Hematopoietic multipotent progenitor cell treated with erythropoietin and hydrocortisone succinate and interleukin-3 and kit ligand, for 8 days (in vitro differentiated cells): ENCODE results near the gene KRTAP4-2.
"Not testable (repeated sequence)": the region's sequence is repeated elsewhere in the genome, so short reads cannot be mapped to it uniquely, and the experiment has no call there.

Source experiments
- DNase-seq: peaks from one replicate; pipeline ENCODE4 v3.0.0-alpha.2; 2015

KRTAP4-2 gene

DNA sequence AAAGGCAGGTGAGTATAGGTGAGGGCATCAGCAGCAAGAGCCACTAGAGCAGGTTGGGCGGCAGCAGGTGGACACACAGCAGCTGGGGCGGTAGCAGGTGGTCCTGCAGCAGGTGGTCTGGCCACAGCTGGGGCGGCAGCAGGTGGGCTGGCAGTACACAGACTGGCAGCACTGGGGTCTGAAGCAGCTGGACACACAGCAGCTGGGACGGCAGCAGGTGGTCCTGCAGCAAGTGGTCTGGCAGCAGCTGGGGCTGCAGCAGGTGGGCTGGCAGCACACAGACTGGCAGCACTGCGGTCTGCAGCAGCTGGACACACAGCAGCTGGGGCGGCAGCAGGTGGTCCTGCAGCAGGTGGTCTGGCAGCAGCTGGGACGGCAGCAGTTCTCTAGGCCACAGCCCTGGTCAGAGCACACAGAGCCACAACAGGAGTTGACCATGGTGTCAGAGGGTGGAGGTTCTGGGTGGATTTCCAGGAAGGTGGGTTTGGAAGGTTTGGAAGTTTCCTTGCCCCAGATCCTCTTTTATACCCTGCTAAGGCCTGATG is at the start of gene KRTAP4-2:
KRTAP4-2 (minus strand) TSS at position 495 of the 545 bp plus-strand sequence; CDS start at position 438, 57 bp downstream.
- no peak for DNase-seq

DNA sequence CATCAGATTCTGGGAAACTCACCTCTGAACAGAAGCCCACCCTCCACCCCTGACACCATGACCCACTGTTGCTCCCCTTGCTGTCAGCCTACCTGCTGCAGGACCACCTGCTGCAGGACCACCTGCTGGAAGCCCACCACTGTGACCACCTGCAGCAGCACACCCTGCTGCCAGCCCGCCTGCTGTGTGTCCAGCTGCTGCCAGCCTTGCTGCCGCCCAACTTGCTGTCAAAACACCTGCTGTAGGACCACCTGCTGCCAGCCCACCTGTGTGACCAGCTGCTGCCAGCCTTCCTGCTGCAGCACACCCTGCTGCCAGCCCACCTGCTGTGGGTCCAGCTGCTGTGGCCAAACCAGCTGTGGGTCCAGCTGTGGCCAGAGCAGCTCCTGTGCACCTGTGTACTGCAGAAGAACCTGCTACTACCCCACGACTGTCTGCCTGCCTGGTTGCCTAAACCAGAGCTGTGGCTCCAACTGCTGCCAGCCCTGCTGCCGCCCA is 48.6 kb upstream of the KRTAP4-2 start, which contains the start of gene KRTAP9-2:
KRTAP9-2 (plus strand) TSS at position 51 of the 498 bp plus-strand sequence; CDS start at position 58, 7 bp downstream.
- DNase-seq: not testable (repeated sequence)

DNA sequence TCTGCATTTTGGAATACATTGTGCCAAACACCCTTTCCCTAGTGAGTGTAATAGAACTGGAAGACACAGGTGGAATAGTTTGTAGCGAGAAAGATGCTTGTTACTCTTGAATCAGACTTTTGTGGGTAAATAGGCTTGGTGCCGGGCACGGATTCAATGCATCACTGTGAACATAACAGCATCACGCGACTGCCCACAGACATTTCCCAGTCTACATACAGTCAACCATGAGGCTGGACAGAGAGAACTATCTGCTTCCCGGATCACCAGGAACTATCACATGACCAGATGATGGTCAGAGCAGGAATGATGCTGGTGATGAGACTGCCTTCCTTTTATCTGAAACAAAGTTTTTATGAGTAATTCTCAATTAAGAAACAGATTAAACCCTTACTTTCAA is 48.0 kb upstream of the KRTAP4-2 start:
- DNase-seq: no peak

DNA sequence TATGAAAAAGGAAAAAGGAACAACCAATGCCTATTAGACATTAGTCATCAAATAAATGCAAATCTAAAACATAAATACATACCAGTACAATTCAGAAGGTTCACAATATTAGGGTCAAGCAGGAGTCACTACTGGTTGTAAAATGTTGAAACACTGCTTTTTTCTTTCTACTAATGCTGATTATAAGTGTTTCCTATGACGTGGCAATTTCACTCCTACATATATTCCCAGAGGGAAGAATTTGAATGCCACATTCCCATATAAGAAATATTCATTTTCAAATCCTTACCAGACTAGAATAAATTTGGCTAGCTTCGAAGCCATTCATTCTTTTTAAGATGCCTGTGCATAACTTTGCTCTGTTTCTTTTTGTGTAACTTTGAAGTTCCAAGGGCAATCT is 45.8 kb upstream of the KRTAP4-2 start:
- no peak for DNase-seq

DNA sequence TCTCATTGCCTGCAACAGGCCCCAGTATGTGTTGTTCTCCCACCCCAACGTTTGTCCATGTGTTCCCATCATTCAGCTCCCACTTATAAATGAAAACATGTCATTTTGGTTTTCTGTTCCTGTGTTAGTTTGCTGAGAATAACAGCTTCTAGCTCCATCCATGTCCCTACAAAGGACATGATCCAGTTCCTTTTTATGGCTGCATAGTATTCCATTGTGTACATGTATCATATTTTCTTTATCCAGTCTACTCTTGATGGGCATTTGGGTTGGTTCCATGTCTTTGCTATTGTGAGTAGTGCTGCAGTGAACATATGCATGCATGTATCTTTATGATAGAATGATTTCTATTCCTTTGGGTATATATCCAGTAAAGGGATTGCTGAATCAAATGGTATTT is 37.7 kb upstream of the KRTAP4-2 start:
- DNase-seq: no peak

DNA sequence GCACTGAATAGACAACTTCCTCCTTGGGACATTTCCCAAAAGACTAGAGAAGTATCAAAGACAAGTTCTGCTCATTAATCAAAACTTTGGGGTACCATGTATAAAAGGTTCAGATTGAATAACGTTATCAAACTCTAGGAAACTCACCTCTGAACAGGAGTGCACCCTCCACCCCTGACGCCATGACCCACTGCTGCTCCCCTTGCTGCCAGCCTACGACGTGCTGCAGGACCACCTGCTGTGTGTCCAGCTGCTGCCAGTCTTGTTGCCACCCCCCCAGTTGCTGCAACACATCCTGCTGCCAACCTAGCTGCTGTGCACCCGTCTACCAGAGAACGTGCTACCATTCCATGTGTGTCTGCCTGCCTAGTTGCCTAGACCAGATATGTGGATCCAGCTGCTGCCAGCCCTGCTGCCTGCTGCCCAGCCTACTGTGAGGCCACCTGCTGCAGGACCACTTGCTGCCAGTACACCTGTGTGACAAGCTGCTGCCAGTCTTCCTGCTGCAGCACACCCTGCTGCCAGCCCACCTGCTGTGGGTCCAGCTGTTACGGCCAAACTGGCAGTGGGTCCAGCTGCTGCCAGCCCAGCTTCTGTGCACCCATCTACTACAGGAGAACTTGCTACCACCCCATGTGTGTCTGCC is 34.6 kb upstream of the KRTAP4-2 start:
- DNase-seq: no peak

DNA sequence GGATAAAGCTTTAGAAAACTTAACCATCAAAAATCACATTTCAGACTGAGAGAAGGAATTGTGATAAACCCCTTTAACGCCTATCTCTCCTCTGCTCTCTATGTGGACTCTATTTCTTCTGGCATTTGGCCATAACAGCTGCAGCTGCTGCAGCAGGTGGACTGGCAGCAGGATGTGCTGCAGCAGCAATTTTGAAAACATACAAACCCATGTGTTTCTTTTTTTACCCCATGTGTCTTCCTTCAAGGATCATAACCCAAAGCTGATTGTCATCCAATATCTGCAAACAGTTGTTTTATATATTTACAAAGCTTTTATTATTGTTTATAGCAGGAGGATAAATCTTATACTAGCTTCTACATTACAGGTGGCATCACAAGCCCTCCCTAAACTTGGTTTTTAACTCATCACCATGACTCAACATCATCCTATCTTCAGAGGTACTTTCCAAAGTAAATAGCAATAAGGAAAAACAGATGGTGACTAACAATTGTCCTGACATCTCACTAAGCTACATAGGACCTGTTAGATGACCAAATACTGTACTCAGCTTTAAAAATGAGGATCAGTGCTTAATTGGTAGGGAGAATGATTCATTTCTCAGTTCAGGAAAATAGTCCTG is 33.9 kb upstream of the KRTAP4-2 start:
- no peak for DNase-seq

DNA sequence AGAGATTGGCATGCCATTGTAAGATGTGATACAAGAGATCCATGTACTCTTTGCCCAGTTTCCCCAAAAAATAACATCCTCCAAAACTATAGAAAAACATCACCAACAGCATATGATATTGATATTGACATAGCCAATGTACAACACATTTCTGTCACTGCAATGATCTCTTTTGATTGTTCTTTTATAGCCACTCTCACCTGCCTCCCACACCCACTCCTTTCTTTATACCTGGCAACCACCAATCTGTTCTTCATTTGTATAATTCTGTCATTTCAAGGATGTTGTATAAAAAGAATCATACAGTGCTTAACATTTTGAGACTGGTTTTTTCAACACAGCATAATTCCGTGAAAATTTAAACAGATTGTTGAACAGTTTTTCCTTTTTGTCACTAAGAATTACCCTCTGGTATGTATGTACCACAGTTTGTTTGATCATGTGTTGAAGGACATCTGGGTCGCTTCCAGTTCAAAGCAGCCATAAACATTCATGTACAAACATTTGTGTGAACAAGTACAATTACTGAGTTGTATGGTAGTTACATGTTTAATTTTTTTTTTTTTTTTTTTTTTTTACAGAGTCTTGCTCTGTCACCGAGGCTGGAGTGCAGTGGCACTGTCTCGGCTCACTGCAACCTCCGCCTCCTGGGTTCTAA is 21.5 kb upstream of the KRTAP4-2 start:
- DNase-seq: no peak

DNA sequence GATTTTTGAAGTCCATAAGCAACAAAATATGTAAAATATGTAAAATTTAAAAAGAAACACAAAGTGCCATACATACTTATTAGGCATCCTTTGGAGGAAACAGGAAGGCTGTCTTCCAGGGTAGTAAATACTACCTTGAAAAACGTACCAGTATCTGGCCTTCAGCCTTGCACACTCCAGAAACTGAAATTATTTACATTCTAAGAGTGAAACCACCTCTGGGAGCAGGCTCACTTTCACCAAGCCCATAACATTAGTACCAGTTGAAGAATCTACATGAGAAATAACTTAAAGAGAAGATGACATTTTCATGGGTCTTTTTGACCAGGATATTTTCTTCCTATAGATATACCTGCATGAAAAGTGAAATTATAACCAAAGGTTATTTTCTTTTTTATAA is 18.0 kb upstream of the KRTAP4-2 start:
- no peak for DNase-seq

DNA sequence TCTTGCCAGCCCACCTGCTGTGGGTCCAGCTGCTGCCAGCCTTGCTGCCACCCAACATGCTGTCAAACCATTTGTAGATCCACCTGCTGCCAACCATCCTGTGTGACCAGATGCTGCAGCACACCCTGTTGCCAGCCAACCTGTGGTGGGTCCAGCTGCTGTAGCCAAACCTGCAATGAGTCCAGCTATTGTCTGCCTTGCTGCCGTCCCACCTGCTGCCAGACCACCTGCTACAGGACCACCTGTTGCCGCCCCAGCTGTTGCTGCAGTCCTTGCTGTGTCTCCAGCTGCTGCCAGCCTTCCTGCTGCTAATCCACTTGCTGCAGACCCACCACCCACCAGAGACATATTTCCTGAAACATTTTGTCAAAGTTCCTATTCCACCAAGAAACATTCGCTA is 12.3 kb upstream of the KRTAP4-2 start:
- no peak for DNase-seq

DNA sequence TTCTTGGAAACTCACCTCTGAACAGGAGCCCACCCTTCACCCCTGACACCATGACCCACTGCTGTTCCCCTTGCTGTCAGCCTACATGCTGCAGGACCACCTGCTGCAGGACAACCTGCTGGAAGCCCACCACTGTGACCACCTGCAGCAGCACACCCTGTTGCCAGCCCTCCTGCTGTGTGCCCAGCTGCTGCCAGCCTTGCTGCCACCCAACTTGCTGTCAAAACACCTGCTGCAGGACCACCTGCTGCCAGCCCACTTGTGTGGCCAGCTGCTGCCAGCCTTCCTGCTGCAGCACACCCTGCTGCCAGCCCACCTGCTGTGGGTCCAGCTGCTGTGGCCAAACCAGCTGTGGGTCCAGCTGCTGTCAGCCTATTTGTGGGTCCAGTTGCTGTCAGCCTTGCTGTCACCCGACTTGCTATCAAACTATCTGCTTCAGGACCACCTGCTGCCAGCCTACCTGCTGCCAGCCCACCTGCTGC is 11.9 kb upstream of the KRTAP4-2 start, which contains the start of gene KRTAP9-1:
KRTAP9-1 (plus strand) TSS at position 51 of the 482 bp plus-strand sequence; CDS start at position 51, 0 bp downstream.
- DNase-seq: not testable (repeated sequence)

DNA sequence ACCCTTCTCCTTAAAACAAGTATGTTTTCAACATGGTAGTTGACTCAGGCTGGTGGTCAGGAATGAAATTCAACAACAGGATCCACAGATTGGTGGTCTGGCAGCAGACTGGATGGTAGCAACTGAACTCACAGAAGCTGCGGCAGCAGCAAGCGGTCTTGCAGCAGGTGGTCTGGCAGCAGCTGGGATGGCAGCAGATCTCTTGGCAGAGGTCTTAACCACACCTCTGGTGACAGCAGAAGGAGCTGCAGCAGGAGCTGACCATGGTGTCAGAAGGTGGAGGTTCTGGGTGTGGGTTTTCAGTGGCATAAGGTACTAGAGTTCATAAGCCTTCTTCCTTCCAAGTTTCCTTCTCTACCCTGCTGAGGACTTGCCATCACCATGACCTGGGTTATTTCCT is 8.9 kb upstream of the KRTAP4-2 start:
- no peak for DNase-seq

DNA sequence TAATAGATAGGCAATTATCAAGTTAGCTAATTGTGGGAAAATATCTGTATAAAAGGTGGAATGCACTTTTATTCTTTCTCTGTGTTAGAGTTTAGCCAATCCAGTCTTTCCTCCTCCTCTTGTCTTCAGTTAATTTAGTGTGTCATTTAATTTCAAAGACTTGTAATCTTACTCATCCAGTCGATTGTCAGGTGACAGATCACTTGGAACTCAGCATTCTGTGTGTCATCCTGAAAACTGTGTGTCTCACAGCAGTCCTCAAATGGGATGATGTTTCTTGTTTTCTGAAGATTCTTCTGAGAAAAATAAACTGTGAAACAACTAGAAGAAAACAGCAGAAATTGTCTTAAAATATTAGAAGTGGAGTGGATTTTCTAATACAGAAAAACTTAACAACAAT is 7.0 kb upstream of the KRTAP4-2 start:
- no peak for DNase-seq

DNA sequence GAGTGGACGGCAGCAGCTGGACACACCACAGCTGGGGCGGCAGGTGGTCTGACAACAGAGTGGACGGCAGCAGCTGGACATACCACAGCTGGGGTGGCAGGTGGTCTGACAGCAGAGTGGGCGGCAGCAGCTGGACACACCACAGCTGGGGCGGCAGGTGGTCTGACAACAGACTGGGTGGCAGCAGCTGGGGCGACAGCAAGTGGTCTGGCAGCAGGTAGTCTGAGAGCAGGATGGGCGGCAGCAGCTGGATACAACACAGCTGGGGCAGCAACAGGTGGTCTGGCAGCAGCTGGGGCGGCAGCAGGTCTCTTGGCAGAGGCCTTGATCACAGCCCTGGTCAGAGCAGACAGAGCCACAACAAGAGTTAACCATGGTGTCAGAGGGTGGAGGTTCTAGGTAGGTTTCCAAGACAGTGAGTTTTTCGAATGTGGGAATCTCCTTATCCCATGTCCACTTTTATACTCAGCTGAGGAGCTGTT is 6.5 kb upstream of the KRTAP4-2 start, which contains the start of gene KRTAP4-1:
KRTAP4-1 (minus strand) TSS at position 432 of the 482 bp plus-strand sequence; CDS start at position 375, 57 bp downstream.
- DNase-seq: no peak

DNA sequence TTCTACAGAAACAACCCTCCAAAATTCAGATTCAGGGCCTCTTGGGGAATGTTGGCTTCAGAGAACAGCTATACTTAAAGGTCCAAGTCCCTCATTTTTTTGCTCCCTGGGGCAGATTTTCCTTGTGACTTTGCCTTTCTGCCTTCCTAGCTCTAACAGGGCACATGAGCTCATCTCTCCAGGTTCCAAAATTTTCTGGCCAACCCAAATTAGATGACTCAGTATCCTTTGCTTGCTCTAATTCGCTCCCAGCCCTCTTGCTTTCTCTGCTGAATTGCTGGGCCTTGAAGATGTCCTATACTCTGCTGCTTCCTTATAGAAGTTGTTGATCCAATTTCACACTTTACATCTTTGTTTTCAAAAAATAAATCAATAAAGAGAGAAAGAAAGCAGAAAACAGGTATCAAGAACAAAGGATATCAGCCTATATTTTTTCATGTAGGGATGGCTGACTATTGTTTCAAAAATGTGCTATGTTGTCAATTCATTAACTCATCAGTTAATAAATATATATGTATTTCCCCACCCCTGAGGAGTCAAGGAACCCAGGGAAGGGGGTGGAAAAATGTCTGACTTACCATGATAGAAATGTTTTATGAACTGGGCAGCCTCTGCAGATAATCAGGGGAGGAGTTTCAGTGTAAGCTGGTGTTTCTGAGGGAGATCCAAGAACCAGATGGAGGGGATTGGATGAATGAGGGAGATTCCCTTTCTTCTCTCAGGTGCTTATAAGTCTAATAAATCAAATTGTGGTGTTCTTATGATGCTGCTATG is 1.0 kb upstream of the KRTAP4-2 start:
- no peak for DNase-seq

DNA sequence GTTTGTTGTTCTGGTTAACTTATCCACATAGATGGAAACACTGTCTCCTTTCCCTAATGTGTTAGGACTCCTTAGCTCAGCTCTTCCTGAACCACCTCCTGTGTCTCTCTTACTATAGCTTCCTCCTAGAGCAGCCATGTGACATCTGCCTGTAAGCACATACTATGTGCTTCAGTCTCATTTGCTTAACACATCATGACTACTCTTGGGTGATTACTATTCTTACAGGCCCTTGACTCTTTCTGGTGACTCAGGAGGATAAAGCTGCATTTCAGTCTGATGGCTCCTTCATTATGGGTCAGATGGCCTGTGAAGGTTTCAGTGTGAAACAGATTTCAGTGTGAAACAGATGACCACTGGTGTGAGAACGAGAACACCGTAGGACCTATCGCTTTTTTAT is 320 bp upstream of the KRTAP4-2 start:
- no peak for DNase-seq

DNA sequence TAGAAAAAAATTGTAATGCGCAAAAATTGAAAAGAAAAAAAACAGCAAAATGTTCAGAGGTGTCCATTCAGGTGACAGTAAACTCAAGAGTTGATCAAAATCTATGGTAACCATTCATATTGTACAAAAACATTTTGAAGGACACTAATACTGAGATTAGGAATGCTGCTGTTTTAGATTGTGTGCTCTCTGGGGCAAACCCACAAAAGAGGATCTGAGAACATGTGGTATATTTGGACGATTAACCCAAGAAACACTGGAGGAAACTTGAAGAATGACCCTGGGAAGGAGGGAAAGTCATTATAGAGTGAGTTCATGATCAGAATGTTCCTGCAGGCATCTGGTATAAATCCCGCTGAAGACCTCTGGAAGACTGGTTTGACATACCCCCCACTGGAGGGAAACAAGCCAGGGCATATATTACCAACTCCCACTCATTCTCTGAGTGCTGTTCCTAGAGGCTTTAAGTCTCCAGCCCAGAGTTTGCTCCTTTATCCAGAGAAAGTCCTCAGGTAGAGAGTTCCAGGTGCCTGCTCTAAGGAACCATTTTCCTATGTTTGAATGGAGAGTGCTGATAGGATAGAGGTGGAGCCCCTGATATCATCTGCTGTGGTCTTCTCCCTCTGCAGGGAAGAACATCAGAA is 1.2 kb downstream of the KRTAP4-2 start:
- DNase-seq: no peak

DNA sequence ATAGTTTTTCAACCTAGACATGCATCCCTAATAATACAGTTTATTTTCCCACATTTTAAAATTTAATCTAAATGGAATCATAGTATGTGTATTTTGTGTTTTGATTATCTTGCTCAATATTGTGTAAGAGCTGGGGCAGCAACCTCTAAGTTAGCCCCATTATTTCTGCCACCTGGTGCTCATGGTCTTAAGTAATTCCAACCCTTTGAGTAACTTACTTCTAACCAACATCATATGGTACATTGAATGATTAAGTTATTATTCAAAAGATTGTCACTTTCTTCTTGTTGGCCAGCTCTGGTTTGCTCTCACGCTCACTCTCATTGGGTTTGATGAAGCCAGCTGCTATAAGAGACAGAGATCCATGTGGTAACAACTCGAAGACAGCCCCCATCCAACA is 6.1 kb downstream of the KRTAP4-2 start:
- DNase-seq: no peak

DNA sequence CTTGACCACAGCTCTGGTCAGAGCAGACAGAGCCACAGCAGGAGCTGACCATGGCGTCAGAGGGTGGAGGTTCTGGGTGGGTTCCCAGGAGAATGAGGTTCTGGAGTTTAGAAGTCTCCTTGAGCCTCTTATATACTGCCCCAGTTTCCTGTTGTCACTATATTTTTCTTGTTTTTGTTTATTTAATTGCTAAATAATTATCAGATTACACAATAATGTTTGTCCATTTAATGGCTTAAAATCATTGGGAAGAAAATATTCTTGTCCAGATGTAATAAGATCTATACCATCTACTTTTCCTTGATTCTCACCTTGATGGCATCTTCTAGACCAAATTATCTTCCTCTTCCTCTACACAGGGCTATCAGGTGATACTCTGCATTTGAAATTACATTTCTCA is 9.9 kb downstream of the KRTAP4-2 start, which contains the start of gene KRTAP4-3:
KRTAP4-3 (minus strand) TSS at position 101 of the 400 bp plus-strand sequence; CDS start at position 52, 49 bp downstream.
- DNase-seq: no peak

DNA sequence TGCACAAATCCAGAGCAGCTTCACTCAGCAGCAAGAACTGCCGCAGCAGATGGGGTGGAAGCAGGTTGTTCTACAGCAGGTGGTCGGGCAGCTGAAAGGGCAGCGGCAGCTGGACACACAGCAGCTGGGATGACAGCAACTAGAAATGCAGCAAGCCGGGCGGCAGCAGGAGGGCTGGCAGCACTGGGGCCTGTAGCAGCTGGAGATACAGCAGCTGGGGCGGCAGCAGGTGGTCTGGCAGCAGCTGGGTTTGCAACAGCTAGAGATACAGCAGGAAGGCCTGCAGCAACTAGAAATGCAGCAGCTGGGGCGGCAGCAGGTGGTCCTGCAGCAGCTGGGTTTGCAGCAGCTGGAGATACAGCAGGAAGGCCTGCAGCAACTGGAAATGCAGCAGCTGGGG is 10.5 kb downstream of the KRTAP4-2 start:
- no peak for DNase-seq

DNA sequence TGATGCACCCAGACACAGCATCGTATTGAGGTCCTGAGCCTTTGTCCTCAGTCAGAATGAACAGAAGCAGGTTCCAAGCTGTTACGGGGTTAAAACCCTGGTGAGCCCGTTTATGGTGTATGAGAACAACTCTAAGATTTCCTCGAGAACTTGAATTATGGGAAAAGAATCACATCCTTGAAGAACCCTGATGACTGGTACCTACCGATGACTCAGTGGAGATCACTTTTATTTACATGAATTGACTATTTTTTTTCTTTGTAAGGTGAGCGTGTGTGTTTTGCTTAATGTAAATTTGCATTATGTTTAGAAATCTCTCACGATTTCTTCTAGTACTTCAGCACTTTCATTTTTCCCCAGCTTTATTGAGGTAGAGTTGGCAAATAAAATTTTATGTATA is 14.2 kb downstream of the KRTAP4-2 start:
- DNase-seq: no peak

DNA sequence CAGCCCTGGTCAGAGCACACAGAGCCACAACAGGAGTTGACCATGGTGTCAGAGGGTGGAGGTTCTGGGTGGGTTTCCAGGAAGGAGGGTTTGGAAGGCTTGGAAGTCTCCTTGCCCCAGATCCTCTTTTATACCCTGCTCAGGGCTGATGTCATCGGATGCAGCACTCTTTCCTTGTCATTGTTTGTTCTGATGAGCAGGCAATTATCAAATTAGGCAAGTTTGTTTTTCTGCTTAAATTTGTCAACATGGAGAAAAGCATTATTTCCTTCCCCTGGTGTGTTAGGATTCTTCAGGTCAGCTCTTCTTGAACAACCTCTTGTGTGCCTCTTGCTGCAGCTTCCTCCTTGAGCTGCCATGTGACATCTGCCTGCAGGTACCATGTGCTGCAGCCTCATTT is 17.4 kb downstream of the KRTAP4-2 start, which contains the start of gene KRTAP4-4:
KRTAP4-4 (minus strand) TSS at position 101 of the 400 bp plus-strand sequence; CDS start at position 44, 57 bp downstream.
- DNase-seq: no peak
